Activated T-helper 1 cell treated with anti-CD3 and anti-CD28 coated beads, Interleukin-12 subunit alpha, Interleukin-12 subunit beta, Interleukin-2, Interleukin-4 antibody, amounts not matched to agents 30 ng/mL and 10 ng/mL and 1 ng/mL, durations not matched to agents 14 hours and 24 hours and 36 hours (primary cell): ENCODE measurements around the gene TKTL2. TPM values are rescaled to one million over a fixed set of nuclear protein-coding genes. Genes with fewer than 3 reads are reported as not detected.
"Not testable (repeated sequence)": the region's sequence is repeated elsewhere in the genome, so short reads cannot be mapped to it uniquely, and the experiment has no call there.

Experiments used
- DNase-seq: peaks from one replicate; pipeline ENCODE4 v3.0.0; 2021; ENCODE audit warnings: low spot score
- H3K27ac Mint-ChIP-seq: one replicate; pipeline ENCODE4 v1.8.0; 2021; ENCODE audit warnings: mild to moderate bottlenecking, mixed read lengths
- H3K27me3 Mint-ChIP-seq: one replicate; pipeline ENCODE4 v1.8.0; 2022; ENCODE audit warnings: mild to moderate bottlenecking, moderate library complexity, mixed read lengths; ENCODE audit not compliant: insufficient read depth
- H3K36me3 Mint-ChIP-seq: one replicate; pipeline ENCODE4 v1.8.0; 2021; ENCODE audit warnings: low read depth, mixed read lengths
- H3K4me1 Mint-ChIP-seq: one replicate; pipeline ENCODE4 v1.8.0; 2021; ENCODE audit warnings: low read depth, mixed read lengths
- H3K4me3 Mint-ChIP-seq: one replicate; pipeline ENCODE4 v1.8.0; 2021; ENCODE audit warnings: mild to moderate bottlenecking, moderate library complexity, mixed read lengths
- H3K9me3 Mint-ChIP-seq: one replicate; pipeline ENCODE4 v1.8.0; 2021; ENCODE audit warnings: mixed read lengths
- intact Hi-C: fragments of 100-400 bp; cut with micrococcal nuclease; formaldehyde crosslinking; loops from one replicate; pipeline ENCODE4 v1.15.1; 2024
- total RNA-seq: library from RNA; stranded (reverse); gene quantifications from 2 replicates; pipeline ENCODE4 v1.2.3, GENCODE V29; 2022

Gene TKTL2
- total RNA-seq, 1 donor from 2014 or later = not detected

DNA sequence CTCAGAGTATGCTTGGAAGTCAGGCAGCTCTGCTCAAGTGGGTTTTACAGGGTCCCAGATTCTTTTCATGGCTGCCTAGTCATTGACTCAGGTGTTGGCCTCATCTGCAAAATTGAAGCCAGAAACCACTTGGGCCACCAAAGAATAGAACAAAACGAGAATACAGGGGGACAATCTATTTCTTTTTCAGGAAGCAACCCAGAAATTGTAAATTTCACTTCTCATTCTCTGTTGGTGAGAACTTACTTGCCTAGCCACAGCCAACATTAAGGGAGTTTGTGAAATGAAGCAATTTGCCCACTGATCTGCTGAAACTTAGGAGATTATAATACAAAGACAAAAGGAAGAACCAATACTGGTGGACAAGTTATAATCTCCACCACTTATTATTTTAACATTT, 8.6 kb upstream of the TKTL2 start:
- no peaks in the 10 kb centered on the region for H3K36me3 Mint-ChIP-seq
- no peaks in the 10 kb centered on the region for H3K4me1 Mint-ChIP-seq
- H3K27ac Mint-ChIP-seq = no peak overlapping the region
- peaks cover 12% of the 10 kb centered on the region for H3K27me3 Mint-ChIP-seq
- H3K9me3 Mint-ChIP-seq = no peaks in the 10 kb centered on the region
- DNase-seq = no peak
- H3K4me3 Mint-ChIP-seq = no peak overlapping the region
- intact Hi-C loops = loop anchor here (5.0 kb wide), 1 partner anchor 275 kb away; no protein-coding TSS in a partner anchor

DNA sequence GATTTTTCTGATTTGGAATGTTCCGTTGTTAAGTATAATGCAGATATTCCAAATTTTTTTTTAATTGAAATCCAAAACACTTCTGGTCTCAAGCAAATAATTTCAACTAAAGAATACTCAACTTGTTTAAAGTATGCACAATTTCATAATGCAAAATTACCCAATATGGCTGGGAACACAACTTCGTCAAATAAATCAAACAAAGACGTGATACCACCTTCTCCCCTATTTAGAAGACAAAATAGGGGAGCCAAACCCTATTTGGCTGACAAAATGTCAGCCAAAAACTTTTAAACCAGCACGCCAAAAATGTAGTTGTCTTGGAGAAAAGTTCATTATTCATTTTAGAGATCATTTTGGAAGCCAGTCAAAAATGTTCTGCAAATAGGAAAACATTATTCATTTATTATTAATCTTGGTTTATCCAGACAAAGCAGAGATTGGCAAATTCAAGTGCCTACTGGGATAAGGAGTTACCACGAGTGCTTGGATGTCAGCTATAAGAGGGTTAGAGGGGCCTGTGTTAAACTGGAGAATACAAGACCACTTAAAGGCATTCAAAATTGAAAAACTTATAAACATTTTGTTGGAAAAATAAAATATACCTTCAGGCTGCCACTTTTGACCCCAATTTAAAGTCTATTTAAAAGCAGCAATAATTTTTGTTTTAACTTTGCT, 3.3 kb upstream of the TKTL2 start:
- Mint-ChIP-seq H3K27me3 (peaks cover 8% of the 10 kb centered on the region), H3K9me3 (no peaks in the 10 kb centered on the region), H3K36me3 (no peaks in the 10 kb centered on the region), H3K4me3 (no peak overlapping the region), H3K27ac (no peak overlapping the region), H3K4me1 (no peaks in the 10 kb centered on the region)
- intact Hi-C loops = no loop called here
- DNase-seq = no peak

DNA sequence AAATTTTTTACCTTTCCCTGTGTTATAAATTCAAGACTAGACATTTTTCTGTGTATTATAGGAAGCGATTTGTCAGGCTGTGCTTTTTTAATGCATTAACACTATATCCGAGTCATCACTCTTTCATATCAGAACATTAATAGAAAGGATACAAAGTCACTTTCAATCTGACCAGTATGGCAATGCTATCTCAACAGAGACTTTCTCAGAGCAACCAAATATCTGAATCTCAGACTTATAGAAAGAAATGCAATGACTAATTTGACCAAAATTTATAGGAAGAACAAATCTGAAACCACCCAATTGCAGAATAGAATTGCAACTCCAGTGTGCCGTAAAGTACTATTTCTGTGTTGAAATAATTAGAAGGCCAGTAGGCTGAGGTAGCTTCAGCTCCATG, 473 bp upstream of the TKTL2 start:
- Mint-ChIP-seq H3K27ac (no peak overlapping the region), H3K4me1 (no peaks in the 10 kb centered on the region), H3K4me3 (no peak overlapping the region), H3K9me3 (no peaks in the 10 kb centered on the region), H3K27me3 (peaks cover 15% of the 10 kb centered on the region), H3K36me3 (no peaks in the 10 kb centered on the region)
- intact Hi-C loops = no loop called here
- no peak for DNase-seq

DNA sequence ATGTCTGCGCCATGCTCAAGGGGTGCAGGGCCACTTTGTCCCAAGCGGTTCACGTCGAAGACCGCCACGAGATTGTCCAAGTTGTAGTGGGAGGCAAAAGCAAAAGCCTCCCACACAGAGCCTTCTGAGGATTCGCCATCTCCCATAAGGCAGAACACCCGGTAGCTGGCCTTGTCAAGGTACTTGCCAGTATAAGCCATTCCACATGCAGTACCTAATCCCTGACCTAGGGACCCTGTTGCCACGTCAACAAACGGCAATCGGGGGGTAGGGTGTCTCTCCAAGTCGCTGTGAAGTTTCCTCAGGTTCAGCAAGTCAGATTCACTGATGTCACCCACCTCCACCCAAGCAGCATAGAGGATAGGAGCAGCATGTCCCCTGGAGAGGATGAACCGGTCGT, 424 bp downstream of the TKTL2 start:
- peaks cover 12% of the 10 kb centered on the region for H3K27me3 Mint-ChIP-seq
- DNase-seq = no peak
- no peak overlapping the region for H3K4me3 Mint-ChIP-seq
- no peaks in the 10 kb centered on the region for H3K4me1 Mint-ChIP-seq
- no peaks in the 10 kb centered on the region for H3K36me3 Mint-ChIP-seq
- intact Hi-C loops = no loop called here
- H3K27ac Mint-ChIP-seq = no peak overlapping the region
- no peaks in the 10 kb centered on the region for H3K9me3 Mint-ChIP-seq

DNA sequence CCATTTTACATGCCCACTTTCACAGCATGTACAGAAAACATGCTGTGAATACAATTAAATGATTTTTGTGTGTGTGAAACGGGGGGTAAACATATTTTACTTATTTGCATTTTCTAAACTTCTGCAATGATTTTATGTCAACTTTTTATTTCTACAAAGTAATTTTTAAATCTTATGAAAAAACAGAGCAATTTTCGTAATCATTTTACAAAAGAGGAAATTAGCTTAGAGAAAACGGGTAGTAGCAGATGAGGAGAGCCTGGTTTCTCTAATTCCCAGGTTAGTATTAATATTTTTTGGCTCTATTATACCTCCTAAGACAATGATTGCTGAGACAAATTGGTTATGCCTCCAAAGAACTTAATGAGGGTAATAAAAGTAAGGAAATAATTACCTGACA, 3.2 kb downstream of the TKTL2 start:
- Mint-ChIP-seq H3K27ac (no peak overlapping the region), H3K27me3 (peaks cover 14% of the 10 kb centered on the region), H3K36me3 (no peaks in the 10 kb centered on the region), H3K4me1 (no peaks in the 10 kb centered on the region), H3K9me3 (no peaks in the 10 kb centered on the region), H3K4me3 (no peak overlapping the region)
- intact Hi-C loops = no loop called here
- DNase-seq = no peak

DNA sequence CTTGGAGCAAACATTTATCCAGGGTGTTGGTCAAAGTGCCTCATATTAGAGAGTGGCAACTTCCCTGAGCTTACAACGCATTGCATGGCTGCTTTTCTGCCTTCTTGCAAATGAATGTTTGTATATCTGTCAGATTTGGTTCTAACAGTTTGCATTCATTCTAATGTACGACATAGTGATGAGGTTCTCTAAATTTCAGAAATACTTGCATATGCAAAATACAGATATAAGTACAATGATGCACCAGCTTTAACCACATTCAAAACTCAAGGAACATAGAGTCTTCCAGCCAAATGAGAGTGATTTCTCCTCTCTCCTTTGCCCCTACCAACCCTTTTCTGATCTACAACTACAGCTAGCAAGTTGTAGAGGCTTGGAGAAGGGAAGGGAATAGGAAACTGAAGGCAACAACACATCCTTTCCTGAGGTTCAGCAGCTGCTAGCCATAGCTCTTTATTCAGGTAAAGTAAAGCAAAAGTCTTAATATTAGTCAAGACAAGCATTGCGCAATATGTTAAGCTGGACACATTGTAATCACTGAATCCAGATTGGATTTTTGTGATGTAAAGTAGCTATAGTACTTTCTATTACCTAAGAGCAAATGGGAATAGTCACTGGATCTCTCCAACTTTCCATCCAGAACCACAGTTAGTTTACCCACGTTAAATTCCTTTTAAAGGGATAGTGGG, 6.3 kb downstream of the TKTL2 start:
- Mint-ChIP-seq H3K27me3 (peaks cover 14% of the 10 kb centered on the region), H3K4me1 (no peaks in the 10 kb centered on the region), H3K4me3 (no peak overlapping the region), H3K9me3 (no peaks in the 10 kb centered on the region), H3K27ac (no peak overlapping the region), H3K36me3 (no peaks in the 10 kb centered on the region)
- DNase-seq = no peak
- intact Hi-C loops = no loop called here

DNA sequence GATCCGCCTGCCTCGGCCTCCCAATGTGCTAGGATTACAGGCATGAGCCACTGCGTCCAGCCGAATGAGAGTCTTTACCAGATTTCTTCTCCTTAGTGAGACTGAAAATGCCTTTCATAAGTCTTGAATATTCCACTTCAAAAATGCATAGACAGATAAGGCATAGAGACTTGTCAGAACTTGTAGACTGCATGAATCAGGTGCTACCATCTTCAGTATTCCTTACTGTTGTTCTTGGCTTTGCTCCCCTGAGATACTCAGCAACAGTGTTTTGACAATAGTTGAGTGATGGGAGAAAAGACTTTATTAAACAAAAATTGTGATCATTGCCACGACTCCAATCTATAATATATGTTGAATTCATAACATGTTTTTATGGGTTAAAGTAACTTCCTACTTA, 11.0 kb downstream of the TKTL2 start:
- DNase-seq = no peak
- Mint-ChIP-seq H3K27ac (no peak overlapping the region), H3K9me3 (no peaks in the 10 kb centered on the region), H3K4me1 (no peaks in the 10 kb centered on the region), H3K27me3 (no peaks in the 10 kb centered on the region), H3K4me3 (no peak overlapping the region), H3K36me3 (no peaks in the 10 kb centered on the region)
- intact Hi-C loops = no loop called here

DNA sequence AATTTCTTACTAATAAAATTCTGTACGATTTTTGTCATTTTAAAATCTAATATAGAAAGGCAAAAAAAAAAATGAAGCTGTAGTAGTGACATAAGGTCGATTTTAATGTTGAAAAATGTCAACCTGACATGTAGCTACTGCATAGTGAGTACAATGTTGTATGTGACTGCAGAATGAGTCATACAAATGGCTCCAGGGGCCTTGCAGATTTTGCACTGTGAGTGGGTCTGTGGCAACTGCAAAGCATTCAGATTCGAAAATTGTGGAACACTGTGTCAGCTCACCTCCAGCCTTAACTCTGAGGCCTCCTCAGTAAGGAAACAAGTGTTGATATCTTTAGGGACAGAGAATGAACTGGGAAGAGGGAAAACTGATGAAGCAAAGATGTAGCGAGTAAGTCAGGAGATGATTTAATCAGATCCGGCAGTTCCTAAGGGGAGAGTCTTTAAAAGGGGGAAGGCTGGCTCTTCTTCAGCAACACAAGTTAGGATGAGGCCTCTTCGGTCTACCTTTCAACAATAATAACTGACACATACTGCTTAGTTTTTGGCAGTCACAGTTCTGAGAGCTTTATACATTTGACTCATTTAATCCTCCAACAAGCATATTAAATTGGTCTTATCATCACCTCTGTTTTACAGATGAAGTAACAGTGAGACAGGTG, 24.9 kb downstream of the TKTL2 start:
- DNase-seq = no peak
- H3K36me3 Mint-ChIP-seq = no peaks in the 10 kb centered on the region
- no peak overlapping the region for H3K27ac Mint-ChIP-seq
- H3K4me1 Mint-ChIP-seq = no peaks in the 10 kb centered on the region
- H3K9me3 Mint-ChIP-seq = no peaks in the 10 kb centered on the region
- intact Hi-C loops = no loop called here
- H3K27me3 Mint-ChIP-seq = no peaks in the 10 kb centered on the region
- H3K4me3 Mint-ChIP-seq = no peak overlapping the region

DNA sequence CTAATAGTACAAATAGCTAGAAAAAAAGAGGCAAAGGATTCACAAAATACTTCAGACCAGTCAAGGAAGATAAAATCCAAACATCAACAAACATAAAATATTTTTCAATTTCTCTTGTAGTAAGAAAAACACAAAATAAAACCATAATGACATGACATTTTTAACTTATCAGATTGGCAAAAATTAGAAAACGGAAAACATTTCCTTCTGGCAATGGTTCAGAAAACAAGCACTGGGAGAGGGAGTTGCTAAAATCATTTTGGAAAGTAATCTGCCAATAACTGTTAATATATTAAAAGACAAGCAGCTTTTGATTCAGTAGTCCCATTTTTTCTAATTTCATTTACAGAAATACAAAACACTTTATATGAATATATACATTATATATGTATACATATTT, 26.1 kb downstream of the TKTL2 start:
- H3K36me3 Mint-ChIP-seq = no peaks in the 10 kb centered on the region
- H3K9me3 Mint-ChIP-seq = no peaks in the 10 kb centered on the region
- no peak overlapping the region for H3K27ac Mint-ChIP-seq

DNA sequence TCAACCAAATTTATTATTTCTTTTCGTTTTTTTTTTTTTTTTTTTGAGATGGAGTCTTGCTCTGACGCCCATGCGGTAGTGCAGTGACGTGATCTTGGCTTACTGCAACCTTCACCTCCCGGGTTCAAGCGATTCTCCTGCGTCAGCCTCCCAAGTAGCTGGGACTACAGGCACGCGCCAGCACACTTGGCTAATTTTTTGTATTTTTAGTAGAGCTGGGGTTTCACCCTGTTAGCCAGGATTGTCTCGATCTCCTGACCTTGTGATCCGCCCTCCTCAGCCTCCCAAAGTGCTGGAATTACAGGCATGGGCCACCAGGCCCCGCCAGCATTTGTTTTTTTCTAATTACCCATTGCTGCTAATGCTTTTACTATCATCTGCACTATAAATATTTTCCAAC, 26.5 kb downstream of the TKTL2 start:
- H3K9me3 Mint-ChIP-seq, H3K27ac Mint-ChIP-seq, H3K4me3 Mint-ChIP-seq, DNase-seq, H3K4me1 Mint-ChIP-seq, H3K36me3 Mint-ChIP-seq, H3K27me3 Mint-ChIP-seq, intact Hi-C loops: not testable (repeated sequence)

More for the DNA sequence above, 26.1 kb downstream of the TKTL2 start:
- peaks cover under 1% of the 10 kb centered on the region for H3K27me3 Mint-ChIP-seq
- H3K4me3 Mint-ChIP-seq = no peak overlapping the region
- intact Hi-C loops = no loop called here
- no peaks in the 10 kb centered on the region for H3K4me1 Mint-ChIP-seq
- DNase-seq = no peak

DNA sequence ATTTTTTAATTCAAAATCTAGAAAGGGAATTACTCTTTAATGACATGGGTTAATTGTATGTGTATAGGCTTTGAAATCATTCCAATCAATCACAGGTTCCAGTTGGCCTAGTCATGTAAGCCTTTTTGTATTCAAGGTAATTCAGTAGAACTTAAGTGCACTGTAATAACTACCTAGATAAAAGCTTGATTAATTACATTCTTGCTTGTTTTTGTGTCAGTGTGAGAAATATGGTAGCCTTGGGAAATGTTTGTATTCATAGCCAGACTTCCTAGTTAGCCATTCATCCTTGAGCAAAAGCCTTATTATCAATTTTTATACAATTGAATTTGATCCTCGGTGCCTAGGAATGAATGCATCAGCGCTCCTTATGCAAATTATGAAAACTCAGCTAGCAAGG, 33.5 kb downstream of the TKTL2 start:
- Mint-ChIP-seq H3K27me3 (peaks cover 5% of the 10 kb centered on the region), H3K4me1 (no peaks in the 10 kb centered on the region), H3K9me3 (no peaks in the 10 kb centered on the region), H3K4me3 (no peak overlapping the region), H3K36me3 (no peaks in the 10 kb centered on the region), H3K27ac (no peak overlapping the region)
- no peak for DNase-seq
- intact Hi-C loops = no loop called here
